ENCODE results near the gene DVL2.
"Not testable (repeated sequence)": the region's sequence is repeated elsewhere in the genome, so short reads cannot be mapped to it uniquely, and the experiment has no call there.

The DVL2 gene

DNA sequence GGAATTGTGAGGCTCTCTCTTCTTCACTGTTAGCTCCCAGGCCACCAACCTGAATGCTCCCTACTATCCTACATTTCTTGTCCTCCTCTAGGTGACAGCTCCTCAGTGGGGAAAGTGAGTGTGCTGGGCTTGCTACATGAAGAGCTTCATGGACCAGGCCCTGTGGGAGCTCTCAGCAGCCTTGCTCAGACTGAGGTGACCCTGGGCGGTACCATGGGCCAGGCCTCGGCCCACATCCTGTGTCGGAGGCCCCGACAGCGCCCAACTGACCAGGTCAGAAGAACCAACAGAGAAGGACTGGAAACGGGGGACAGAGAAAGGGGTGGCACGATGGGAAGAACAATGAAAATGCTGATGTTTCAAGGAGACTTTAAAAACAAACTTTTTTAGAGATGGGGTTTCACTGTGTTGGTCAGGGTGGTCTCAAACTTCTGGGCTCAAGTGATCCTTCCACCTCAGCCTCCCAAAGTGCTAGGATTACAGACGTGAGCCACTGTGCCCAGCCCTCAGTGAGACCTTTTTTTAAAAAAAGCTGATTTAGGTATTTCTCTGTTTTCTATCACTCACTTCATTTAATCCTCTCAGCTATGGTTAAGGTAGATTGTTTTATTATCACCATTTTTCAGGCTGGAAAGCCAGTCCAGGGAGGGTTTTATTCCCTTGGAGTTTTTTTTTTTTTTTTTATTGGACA, 22.6 kb upstream of the DVL2 start:
- DNase-seq (ENCODE audit: low read depth in 2 of 2) = no peak

DNA sequence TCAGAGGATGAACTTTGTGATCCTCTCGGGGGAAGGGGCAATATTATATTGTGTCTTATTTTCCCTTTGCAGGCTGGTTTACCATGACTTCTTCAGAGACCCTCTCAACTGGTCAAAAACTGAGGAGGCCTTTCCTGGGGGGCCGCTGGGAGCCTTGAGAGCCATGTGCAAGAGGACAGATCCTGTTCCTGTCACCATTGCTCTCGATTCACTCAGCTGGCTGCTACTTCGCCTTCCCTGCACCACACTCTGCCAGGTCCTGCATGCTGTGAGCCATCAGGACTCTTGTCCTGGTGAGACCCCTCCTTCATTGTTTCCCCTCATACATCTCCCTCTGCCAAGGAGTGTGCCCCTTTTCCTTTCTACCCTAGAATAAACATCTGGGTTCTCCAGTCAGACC, 20.2 kb upstream of the DVL2 start:
- DNase-seq (ENCODE audit: low read depth in 2 of 2) = no peak

DNA sequence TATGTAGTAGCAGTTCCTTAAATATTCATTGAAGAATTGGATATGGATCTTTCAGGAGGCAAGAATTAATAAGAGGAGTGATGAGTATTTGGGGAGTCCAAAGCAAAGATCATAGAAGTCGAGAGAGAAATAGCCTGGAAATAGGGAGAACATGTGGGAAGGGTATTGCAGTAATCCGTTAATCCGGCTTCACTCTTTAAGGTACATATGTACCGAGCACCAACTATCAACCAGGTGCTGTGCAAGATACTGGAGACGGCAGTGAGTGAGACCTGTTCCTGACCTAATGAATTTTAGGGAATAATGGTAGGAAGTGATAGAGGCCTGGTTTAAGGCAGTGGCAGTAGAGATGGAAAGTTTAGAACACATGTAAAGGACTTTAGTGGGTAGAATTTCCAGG, 18.8 kb upstream of the DVL2 start:
- DNase-seq (ENCODE audit: low read depth in 2 of 2) = no peak

DNA sequence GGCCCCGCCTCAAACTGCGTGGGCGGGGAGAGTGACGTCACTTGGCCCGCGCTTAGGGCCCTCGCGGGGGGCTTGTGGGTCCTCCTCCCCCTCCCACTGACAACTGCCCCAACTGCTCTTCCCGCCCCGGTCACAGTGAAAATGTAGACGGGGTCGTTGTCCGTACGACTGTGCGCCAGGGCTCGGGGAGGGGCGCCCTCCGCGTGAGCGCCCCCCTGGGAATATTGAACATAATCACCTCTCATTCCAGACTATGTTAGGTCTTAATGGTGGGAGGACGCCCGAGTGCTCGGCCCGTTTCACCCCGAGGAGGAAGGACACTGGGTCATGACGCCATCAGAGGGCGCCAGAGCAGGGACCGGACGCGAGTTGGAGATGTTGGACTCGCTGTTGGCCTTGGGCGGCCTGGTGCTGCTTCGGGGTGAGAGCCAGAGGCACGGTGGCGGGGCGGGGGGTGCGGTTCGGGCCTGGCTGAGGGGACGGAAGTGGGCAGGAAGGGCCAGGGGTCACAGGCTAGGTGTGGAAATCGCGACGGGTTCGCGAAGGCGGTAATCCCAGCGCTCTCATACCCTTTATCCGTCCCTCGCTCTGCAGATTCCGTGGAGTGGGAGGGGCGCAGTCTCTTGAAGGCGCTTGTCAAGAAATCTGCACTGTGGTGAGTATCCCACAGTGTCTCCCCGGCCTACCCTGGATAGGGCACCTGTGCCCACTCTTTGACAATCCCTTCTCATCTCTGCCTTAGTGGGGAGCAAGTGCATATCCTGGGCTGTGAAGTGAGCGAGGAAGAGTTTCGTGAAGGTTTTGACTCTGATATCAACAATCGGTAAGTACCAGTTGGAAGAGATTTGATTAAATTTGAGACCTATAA, 18.1 kb upstream of the DVL2 start, which contains the start of gene ELP5:
Gene ELP5 (plus strand): TSS at position 40 of the 868 bp plus-strand sequence. CDS start 336 bp downstream, at position 376.
- DNase-seq (ENCODE audit: low read depth in 2 of 2) = peak; percentile 63 to 72

DNA sequence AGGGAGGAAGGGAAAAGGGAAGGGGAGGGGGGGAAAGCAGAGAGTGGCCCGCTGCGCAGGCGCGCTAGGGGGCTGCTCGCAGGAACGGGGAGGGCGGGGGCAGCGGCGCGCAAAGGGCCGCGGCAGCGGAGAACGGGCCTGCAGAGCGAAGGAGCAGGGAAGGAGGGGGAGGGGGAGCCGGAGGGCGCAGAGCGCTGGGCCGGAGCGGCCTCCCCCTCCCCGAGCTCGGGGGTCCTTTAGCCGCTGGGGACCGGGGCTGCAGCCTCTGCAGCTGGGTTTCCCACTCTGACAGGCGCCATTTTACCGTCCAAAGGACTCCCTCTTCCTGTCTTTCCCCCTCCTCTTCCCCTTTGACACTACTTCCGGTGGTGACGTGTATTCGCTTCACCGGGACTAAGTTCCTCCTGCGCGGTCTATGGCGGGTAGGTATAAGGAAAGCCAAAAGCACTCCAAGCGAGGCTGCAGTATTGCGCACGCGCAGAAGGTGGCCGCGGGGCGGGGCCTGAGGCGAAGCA, 17.4 kb upstream of the DVL2 start, which contains the start of gene CTDNEP1:
Gene CTDNEP1 (minus strand): TSS at position 74 of the 515 bp plus-strand sequence. CDS start 438 bp downstream, outside the sequence.
- DNase-seq (ENCODE audit: low read depth in 2 of 2) = peak; percentile 97 to 99

DNA sequence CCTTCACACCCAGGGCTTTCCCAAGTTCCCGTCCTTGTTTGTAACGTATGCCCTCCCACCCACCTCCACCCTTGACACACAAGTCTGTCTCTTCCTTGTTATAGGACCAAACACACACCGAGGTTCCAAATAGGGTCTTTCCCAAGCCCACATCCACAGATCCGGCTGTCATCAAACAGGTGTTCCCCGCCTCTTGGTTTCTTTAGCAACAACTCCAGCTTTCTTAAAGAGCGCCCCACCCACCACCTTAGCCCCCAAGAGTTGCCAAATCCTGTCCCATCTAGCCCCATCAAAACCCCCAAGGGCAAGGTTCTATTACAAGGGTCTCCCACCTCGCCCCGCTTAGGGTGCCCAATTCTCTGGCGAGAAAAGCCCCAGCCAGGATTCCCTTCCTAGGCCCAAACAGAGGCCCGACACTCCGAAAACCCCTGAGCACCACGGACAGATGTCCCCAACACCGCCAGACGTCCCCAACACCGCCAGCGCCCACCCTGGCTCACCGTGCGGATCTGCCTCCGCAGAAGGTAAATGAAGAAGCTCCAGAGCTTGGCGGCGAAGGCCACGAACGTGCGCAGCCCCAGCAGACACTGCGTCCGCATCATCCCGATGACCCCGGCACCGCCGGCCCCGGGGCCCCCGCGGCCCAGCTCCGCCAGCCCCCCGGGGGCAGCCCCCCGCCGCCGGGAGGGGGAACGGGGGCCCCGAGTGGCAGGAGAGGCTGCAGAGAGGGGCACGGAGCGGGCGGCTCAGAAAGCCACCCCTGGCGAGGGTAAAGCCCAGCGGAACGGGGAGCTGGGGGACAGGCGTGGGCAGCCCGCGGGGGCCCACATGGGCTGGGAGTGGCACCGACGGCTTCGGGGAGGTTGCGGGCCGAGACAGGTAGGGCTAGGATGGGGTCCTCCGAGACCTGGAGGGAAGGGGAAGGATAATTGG, 16.6 kb upstream of the DVL2 start:
- DNase-seq (ENCODE audit: low read depth in 2 of 2) = no peak

DNA sequence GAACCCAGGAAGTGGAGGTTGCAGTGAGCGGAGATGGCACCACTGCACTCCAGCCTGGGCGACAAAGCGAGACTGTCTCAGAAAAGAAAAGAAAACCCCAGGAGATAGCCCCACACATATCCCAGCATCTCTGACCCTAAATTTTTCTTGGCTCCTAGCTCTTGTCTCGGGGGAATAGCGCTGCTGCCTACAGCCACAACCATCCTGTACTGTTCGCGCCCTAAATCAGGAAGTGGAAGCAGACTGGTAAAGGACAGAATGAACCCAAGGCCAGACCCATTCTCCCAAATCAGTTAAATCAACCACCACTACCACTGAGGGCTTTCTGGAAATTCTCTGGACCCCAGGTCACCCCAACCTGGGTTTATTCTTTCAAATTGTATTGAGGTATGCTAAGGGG, 15.5 kb upstream of the DVL2 start:
- DNase-seq (ENCODE audit: low read depth in 2 of 2) = no peak

DNA sequence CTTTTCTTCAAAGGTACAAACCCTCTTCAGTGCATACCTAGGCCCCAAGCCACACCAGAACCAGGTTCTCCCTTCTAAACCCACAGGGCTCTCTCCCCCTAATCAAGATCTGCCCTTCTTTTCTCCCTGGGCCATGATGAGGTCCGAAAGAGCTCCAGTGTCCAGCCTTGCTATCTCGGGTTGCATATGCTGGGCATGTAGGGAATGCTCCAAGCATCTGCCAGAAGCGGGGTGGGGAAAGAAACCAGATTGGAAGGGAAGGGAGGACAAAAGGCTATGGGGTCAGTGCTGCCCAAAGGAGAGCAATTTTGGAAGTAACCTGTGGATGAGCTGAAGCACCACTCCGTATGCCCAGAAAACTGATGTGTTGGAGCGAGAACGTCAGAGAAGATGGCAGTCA, 14.9 kb upstream of the DVL2 start:
- no peak for DNase-seq (ENCODE audit: low read depth in 2 of 2)

DNA sequence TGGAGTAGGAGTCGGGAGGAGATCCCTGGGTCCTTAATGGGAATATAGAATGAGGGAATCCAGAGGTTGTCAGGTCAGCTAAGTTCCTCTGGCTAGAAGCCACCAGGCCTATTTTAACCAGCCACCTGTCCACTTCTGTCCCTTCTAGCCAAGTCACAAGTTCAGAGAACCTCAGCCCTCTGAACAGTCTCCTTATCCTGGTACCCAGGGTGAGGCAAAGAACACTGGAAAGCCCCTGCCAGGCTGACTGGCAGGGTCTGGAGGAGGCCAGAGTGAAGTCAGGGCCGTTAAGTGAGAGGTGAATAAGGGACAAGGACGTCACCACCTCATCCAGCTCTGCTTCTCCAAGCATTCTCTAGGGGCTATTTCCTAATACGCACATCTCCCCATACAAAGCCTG, 14.5 kb upstream of the DVL2 start:
- no peak for DNase-seq (ENCODE audit: low read depth in 2 of 2)

DNA sequence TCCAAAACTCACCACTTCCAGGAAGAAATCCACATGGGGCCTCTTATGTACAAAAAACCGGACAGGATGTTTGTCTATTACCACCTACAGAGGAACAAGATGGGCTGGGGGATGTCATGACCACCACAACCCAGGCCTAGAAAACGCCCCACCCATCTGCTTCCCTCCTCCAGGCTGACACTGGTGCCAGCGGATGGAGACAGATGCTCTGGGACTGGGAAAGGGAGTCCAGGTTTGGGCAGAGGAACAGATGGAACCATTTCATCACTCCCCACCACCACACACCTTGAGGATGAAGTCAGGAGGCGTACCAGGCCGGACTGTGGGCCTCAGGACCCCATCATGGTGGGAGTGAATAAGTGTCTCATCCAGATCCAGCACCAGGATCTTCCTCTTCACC, 12.5 kb upstream of the DVL2 start:
- no peak for DNase-seq (ENCODE audit: low read depth in 2 of 2)

DNA sequence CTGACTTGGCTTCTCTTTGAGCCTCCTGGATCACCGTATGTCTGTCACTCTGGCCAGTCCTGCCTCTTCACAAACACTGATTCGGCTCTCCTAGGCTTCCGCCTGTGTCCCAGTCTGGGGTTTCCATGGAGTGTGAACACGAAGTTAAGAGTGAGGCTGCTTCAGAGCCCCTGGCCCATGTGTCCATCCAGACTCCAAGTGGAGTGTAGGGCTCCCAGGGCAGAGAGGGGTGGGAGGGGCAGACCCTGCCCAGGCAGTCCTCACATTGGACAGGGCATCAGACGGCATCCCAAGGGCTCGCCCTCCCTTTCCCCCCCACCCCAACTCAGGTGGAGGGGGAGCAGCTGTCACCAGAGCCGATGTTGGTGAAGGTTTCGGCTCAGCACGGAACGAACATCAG, 9.5 kb upstream of the DVL2 start:
- not testable (repeated sequence) for DNase-seq (ENCODE audit: low read depth in 2 of 2)

DNA sequence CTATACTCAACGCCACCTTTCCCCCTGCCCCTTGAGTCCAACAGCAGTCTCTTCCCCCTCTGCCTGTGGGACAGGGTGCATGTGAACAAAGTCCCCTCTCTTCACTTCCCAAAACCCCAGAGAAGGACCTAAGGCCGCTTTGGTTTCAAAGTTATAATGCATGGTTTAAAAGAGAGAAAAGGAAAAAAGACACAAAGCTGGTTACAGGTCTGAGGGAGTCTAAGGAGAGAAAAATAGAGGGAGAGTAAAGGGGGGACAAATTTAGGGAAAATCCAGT, 9.1 kb upstream of the DVL2 start:
- no peak for DNase-seq (ENCODE audit: low read depth in 2 of 2)

DNA sequence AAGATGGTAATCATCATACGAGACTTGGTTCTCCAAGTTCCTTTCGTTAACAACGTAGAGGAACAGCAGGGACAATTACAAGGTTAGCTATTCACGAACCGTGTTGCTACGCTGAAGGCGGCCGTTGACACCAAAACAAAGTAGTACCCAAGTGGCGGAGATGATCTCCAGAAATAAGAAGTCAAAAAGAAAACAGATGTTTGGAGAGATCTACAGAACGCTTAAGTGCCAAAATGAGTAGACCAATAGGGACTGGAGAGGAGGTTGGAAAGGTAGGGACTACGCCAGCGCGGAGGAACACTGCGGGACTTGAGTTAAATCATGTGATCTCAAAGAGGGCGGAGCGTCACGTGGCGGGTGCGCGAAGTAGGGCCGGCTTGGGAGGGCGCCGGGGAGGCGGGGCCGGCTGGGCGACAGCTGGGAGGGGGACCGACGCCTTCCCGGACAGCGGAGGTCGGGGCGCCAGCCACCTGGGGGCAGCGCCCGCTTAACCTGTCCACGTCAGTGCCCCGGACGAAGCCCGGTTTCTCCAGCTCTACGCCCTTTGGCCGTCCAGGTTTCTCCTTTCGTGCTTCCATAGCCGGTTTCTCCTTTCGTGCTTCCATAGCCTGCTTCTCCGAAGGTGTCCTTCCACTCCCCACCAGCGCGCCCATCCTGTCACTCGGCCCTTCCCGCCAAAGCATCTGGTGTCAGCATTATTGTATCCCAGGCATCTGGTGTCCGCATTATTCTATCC, 8.6 kb upstream of the DVL2 start:
- peak; percentile 87 for DNase-seq (ENCODE audit: low read depth in 2 of 2)

DNA sequence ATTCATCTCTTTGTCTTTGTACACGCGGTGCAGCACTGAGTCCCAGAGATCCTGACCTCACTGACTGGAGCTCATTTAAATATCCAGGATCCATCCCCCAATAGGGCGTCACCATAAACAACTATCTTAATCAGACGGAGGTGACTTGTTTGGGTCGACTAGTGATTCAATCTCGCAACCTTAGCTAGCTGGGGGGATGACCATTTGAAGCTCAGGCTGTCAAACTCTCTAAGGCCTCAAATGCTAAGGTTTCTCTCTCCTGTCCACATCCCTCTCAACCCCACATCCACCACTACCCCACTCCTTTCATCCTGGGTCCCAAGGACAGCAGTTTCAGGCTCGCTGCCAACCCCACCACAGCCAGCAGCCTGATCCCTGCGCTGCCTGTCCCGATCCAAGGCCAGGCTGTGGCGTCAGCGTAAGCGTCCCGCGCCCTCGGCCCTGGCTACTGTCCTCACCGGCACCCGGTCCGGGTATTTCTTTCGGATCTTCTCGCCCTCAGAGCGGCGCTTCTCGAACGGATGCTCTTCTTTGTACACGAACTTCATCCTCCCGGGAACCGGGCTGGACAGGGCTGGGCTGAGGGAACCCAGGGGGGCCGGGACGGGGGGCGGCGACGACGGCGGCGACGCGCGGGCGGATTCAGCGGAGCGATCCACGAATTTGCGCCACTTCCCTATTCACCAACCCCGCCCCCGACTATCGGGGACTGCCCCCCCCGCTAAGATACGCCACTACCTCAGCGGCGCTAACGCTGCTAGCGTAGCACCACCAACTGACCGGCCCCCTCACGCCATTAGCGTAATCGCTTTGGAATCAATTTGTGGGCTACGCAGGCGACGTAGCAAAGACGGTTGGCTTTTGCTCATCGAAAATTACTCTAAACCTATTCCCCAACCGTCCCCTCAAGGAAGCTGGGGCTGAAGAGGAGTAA, 7.7 kb upstream of the DVL2 start, which contains the start of gene GABARAP:
Gene GABARAP (minus strand): TSS at position 667 of the 934 bp plus-strand sequence. CDS start 119 bp downstream, at position 548.
- DNase-seq (ENCODE audit: low read depth in 2 of 2) = peak; percentile 93

DNA sequence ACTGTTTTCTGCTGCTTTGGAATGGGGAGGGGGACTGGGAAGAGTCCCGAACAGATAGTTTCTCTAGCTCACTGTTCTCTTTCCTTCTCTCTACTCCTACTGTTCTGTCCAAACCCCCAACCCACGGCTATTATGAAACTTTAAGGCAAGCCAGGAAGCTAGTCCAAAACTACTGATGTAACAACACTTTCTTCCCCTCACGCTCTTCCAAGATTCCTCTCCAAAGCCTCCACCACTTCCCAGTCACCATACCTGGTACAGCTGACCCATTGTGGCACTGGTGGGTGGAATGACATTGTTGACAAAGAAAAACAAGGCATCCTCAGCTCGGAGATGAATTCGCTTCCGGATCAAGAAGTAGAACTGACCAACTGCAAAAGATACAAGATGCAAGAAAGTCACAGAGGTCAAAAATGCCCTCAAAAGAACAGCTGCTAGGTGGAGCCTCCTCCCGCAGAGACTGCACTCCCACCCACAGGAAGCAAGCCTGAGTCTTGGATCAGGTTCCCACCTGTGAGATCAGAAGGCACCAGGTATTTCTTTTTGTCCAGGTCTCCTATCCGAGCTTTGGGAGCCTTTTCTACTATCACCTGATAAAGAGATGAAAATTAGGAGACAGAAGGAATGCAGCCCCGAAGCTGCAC, 6.9 kb upstream of the DVL2 start:
- DNase-seq (ENCODE audit: low read depth in 2 of 2) = no peak

DNA sequence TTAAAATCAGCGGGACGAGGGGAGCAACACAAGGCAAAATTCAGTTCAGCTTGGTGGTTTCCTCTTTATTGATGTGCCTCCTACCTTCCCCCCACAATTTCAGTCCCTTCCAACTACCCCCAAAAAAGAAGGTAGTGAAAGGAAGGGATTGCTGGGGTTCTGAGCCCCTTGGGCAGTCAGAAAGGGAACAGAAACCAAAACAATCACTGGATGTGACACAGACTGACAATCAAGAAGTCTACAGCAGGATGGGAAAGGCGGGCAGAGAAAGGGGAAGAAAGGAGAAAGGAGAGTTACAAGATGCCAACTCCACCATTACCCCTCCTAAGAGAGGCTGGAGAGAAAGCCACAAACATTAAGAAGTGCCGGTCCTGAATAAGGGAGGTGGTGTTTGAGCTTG, 6.1 kb upstream of the DVL2 start:
- no peak for DNase-seq (ENCODE audit: low read depth in 2 of 2)

DNA sequence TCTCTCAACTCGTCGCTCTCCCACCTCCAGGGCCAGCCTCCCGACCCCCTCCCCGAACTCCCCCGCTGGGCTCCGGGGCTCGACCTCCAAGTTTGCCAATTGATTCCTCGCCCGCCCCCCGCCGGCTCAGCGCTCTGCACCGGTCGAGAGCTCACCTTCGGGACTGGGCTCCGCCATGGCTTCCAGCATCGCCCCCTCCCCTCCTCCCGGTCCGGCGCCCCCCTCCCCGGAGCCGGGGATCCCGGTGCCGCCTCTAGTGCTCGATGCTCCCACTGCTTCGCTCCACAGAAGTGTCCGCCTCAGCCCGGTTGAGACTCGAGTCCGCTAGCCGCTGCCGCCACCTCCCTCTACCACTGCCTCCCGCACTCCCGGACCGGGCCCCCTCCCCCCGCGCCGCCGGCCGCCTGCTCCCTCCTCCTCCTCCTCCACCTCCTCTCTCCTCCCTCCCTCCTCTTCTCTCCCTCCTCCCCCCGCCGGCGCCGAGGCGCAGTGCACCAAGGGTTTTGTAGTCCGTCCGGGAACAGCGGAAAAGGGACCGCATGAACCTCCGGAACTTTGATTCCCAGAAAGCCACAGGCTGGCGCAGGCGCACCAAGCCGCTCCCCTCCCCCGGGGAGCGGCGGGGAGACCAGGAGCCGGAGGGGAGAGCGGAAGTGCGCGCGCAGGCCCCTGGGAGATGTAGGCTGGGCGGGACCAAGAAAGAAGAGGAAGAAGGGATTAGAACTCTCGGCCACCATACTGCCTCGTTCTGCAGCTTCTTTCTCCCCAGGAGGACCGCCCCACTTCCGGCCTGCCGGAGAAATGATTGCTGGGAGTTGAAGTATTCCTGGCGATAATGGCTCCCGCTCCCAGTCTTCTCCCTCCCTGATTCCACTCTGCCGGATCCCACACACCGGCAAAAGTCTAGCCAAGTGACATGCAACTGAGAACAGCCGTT, 5.0 kb upstream of the DVL2 start, which contains the start of gene PHF23:
Gene PHF23 (minus strand): TSS at position 367 of the 937 bp plus-strand sequence. CDS start 178 bp downstream, at position 189.
- DNase-seq (ENCODE audit: low read depth in 2 of 2) = peak; percentile 93
